Ramos (cell line): ENCODE measurements around the gene SACS.

Experiments used
- in situ Hi-C: fragments of 300-500 bp; cut with MboI; formaldehyde crosslinking; loops from one replicate; pipeline ENCODE4 v1.14.3; 2022; ENCODE audit warnings: low sequenced_read_pairs; ENCODE audit not compliant: unreplicated experiment

The SACS gene

DNA sequence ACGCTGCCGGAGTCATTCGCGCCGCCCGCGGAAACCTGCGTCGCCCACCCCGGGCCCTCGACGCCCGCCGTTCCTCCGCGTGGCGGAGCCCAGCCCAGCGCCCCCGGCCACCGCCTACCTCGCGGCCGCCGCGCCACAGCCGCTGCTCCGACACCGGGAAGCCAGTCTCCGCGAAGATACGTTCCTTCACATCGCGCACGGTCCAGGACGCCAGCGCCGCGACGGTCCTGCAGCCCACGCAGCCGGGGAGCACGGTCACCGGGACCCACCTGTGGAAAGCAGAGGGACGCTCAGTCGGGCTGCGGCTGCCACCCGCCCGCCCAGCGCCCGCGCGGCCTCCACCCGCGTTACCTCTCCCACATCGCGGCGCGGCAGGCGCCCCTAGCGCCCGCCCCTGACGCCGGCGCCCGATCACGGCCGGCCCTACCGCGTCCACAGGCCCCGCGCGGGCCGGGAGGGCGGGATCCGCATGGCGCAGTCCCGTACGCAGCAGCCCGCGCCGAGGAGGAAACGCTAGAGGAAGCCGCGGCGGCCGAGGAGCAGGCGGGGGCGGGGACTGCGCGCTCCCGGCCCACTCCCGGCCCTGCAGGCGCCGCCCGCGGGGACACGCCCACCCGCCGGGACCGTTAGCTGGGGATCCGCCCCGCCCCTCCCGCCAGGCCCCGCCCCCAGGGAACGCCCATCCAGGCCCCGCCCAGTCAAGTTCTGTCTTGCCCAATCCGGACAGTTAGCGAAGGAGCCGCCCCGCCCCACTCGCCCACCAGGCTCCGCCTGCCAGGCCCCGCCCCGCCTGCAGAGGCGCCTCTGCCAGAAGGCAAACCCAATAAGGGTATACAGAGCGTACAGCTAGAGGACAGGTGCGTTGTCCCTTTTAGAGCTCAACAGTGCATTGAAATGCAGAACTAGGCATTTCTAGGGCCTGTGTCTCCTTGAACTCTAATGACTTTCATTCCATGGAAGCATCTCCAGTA lies 58.2 kb downstream of the SACS start:
- in situ Hi-C loops, result no loop called here

DNA sequence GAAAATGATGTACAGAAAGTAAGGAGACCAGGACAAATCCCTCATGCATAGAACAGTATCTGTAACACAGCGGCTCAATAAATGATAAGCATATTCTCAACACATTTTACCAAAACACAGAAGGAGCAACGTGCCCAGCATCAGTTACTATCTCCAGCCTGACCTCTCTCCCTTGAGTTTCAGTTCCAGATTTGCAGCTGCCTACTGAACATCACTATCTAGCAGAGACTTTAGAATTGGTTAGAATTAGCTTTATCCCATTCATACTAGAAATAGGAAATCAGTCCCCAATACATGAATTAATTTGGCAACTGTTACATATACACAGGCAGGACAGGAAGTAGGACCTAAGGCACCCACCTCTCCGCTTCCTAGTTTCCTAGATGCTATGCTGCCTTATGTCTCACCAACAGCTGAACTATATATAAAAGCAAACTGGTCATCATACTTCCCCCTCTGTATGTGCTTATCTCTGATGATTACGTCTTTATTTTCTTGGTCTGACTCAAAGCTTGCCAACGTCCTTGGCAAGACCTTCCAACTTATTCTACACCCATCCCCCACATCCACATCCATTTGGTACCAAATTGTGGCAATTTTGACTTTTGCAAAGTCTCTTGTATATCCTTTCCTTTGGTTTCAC lies 61.1 kb downstream of the SACS start:
- in situ Hi-C loops, result no loop called here

DNA sequence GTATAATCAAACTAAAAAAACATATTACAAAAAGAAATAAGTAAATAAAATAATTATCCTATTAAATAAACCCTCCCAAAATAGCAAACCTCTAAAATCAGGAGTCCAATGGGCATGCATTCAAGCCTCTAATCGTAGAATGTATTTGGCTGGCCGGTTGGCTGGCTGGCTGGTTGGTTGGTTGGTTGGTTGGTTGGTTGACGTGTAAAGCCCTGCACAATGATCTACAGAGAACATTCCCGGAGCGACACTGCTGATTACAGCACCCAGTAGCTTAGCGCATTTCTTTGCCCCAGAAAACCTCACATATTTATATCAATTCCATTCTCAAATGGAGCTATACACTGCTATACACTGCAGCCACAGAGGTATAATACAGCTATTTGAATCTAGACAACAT lies 65.6 kb downstream of the SACS start:
- in situ Hi-C loops, result no loop called here

DNA sequence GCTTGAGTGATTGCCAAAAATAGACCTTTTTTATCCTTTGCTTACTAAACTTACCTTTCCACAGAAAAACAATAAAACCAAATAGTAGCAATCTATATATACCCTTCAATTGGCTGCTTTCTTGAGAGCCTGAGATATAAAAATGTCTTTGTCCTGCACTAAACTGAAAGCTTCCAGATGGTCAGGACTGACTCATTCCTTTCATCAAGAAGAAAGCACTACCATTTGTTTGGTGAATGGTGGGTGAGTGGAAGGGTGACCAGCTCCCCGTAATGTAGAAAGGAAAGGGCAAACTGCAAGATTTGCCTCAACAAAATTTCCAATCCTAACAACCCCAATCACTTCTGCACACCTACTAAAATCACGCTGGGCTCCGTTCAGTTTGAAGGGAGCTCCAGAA lies 67.8 kb downstream of the SACS start:
- in situ Hi-C loops, result no loop called here

DNA sequence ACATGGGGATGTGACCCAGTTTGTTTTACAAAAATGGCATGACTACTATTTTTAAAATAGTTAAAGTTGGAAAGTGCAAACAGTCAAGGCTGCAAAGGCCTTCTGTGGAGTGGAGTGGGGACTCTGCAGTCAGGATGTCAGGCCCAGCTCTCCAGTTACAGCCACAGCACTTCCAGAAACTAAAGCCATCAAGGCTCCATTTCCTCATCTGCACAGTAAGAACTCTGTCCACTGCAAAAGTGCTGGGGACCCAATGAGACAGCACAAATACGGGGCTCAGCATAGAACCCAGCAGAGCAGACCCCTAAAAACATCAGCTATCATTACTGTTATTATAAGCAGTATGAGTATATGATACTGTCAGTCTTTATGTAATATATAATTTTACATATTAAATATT lies 73.6 kb downstream of the SACS start:
- in situ Hi-C loops, result no loop called here

DNA sequence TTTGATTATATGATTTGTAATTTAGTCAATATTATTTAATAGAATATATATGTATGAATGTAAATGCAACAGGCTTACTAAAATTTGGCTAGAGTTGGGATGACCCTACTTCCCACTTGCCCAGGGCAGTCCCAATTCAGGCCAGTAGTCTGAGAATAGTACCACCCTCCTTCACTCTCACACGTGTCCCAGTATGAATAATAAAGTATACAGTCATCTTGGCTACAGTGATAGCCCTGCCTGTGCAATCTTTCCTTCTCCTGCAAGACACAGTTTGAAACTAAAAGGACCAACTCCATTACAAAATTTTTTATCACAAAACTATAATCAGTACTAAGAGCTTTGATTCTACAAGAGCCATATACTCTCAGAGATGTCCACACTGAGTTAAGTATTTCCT lies 76.2 kb downstream of the SACS start:
- in situ Hi-C loops, result no loop called here

DNA sequence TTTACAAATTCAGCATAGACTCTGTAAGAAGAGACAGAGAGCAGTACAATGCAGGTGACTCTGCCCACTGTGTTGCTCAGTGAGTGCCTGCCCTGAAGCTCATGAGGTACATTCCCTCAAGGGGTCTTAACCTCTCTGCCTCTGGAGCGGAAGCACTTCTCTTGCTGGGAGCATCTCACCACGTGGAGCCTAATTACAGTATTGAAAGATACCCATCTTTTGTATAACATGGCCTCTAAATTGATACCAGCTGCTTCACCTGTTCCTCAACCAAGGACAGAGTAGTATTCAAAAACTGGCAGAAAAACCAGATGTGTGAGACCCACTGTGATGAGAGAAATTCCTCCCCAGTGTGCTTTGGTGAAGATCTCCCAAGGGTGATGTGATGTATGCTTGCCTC lies 77.1 kb downstream of the SACS start:
- in situ Hi-C loops, result no loop called here

DNA sequence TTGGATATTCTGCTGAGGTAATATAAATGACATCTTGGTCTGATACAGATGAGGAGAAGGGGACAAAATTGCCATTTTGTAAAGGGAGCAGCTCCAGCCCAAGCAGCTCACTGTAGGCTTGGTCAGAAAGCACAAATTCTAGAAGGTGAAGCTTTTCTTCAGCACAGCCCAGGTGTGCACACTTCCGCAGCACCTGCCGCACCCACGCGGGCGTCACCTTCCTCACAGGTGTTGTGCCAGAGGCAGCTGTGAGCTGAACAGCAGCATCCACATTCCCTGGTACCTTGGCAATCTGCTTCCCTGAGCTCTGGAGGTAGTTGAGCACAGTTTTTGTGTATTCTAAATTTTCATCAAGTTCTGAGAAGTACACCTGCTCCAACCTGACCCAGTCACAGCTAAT lies 79.0 kb downstream of the SACS start:
- in situ Hi-C loops, result no loop called here

DNA sequence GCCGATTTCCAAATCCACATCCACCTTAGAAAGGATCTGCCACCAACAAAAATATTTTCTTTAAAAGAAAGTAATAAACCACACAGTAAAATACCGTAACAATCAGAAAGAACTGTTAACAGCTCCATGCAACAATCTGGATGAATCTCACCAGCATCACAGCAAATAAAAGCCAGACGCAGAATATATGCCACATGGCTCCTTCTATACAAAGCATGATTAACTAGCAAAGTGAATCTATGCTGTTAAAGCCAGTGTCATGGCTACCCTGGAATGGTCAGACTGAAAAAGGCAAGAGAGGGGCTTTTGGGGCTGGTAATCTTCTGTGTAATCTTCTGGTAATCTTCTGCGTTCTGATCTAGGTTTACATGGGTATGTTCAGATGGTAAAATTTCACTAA lies 81.3 kb downstream of the SACS start:
- in situ Hi-C loops, result no loop called here

DNA sequence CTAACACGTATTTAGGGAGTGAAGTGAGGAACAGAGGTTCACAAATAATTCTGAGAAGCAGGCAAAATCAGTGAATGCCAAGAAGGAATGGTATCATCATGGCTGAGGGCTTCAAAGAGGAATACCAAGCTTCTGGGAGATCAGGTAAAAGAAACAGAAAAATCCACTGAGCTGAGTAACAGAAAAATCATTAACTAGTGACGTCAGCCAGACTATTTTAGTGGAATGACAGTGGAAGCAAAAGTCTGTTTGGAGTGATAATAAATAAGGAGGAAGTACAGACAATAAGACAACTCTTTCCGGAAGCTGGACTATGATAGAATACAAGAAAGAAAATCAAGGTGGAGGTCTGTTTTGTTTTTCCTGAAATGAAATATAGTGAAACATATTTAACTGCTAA lies 83.5 kb downstream of the SACS start:
- in situ Hi-C loops, result no loop called here

DNA sequence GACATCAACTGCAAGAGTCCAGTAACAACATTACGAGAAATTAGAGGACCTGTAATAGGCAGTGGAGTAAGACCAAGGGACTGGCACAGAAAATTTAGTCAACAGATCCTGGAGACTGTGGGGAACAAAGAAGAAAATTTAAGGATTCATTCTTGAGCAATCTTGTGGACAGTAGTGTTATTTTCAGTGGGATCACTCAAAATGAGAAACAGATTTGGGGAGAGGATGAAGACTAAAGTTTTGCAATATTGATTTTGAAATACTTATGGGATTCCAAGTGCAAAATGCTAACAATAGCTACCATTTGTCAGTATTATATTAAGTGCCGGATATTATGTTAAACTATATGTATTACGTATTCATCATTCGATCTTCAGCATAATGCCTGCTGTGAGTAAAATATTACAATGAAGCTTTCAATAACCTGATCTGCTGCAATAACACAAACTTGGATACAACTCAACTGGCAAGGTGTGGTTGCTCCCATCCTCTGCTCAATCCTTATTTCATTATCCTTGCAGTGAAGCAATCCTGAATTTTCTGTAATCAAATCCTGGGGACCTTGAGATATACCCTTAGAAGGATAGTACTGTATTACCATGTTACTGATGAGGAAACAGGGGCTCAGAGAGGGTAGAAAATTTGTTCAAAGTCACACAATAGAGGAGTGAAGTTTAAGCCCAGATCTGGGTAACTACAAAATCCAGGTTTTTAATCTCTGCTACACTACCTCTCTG lies 84.2 kb downstream of the SACS start:
- in situ Hi-C loops, result no loop called here

DNA sequence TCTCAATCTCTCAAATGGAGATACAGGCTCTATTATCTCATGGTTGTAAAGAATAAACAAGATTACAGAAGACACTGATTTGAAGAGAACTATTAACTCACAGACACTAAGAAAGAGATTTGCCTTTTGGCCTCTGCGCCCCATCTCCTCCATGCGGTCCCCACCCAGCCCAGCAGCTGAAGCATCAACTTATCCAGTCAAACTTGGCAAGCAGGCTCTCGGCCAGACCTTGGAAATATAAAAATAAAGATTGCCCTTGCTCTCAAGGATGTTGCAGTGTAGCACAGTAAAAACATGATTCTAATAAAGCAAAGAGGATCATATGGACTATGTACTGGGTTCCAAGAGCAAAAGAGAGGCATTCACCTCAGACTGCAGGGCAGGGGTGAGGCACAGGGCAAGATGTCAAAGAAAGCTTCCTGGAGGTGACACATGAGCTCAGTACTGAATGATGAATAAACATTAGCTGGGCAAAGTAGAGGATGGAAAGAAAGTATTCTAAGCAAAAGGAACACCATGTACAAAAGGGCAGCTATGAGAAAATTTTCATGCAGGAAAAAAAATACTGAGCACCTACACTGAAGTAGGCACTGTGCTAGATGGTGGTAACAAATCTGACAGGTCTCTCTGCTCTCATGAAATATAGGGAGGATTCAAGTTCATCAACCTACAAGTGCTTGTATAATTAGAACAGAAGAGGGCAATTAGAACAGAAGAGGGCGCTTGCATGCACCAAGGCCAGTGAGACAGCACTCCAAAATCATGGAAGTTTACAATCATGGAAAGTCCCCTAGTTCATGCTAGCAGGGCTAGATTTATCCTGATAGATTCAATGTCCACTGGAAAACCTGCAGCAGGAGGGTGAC lies 85.0 kb downstream of the SACS start:
- in situ Hi-C loops, result no loop called here

DNA sequence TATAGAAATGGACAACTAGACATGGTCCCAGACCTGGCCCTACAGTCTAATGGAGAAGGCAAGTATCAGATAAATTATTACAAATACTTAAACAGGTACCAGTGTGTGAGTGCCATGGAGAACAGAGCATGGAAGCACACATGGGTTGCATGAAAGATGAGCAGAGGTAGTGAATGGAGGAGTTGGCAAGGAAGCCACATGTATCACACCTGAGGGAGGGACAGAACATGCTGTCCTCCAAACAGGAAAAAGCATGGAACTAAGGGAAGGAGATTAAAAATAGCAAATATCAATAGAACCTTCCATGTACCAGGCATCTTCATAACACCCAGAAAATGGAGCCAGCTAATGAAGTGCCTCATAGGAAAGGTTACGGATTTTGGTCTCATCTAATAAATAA lies 85.9 kb downstream of the SACS start:
- in situ Hi-C loops, result no loop called here

DNA sequence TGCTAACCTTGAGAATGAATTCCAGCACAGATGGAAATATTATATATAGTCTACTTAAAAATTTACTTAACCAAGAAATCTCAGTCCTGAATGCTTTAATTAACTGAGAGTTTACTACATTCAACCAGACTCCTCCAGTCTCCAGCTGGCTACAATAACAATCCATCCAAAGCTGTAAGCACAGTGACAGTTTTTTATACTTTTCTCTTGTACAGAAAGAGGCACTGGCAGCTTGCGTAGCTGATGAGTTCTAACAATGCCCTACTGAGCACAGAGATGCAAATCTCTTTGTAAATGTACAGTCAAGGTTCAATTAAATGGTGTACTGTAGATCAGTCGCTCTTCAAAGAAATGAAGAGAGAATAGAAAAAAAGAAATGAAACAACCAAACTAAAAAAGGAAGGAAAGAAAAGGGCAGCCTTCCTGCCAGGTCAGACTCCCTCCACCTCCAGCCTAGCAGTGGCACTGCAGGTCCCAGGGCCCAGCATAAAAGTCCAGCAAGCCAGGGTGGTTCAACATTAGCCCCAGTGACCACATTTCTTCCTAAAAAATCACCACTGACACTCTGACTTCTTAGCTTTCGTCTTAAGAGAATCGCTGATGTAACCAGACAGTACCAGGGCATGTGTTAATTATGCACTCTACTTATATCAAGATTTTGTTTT lies 88.4 kb downstream of the SACS start:
- in situ Hi-C loops, result no loop called here

DNA sequence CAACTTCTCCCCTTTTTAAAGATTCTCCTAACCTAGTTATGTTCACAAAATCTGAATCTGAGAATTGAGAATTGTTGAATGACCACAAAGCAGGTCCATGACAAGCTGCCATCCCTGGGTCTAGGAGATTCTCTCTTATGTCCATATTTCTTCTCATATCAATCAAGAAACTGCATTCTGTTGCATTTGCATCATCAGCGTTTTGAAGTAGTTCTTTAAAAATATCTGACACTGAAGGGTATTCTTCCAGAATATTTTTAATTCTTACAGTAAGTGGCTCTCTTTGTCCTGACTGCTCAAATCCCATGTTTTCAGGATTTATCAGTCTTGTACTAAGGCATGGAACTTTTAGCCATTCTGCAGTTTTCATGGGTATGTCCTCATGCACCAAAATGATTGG lies 94.3 kb downstream of the SACS start:
- in situ Hi-C loops, result no loop called here

DNA sequence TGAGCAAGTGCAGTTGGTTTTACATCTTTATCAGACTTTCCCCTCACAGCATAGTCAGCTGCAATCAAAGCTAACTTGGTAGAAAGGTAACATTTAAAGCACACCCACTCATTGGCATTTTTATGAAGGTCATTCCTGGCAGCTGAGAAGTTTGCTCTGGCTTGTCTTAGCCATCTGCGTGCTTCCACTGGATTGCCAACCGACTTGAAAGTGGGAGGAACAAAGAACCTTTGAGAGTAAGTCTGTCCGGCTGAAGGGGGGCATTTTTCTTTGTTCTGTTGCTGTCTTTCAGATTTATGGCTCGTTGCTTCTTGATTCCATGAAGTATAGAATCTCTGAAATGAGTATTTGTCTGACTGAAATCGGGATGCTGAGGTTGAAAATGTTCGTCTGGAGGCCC lies 103.1 kb downstream of the SACS start:
- in situ Hi-C loops, result no loop called here

DNA sequence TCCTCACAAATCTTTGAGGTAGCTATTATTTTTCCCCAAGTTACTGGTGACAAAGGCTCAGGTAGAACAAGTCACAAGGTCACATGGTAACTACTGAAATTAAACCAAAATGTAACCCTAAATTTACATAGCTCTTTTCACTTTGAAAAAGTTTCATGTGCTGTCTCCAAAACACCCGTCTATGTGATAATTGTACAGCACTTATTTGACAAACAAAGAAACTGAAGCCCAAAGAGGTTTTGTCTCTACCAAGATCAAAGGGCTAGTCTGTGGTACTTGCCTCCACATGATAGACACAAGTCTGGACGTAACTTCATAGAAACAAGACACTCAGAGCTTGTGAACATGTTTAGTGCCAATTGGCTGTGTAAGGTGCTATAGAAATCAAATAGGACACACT lies 108.3 kb downstream of the SACS start:
- in situ Hi-C loops, result no loop called here

DNA sequence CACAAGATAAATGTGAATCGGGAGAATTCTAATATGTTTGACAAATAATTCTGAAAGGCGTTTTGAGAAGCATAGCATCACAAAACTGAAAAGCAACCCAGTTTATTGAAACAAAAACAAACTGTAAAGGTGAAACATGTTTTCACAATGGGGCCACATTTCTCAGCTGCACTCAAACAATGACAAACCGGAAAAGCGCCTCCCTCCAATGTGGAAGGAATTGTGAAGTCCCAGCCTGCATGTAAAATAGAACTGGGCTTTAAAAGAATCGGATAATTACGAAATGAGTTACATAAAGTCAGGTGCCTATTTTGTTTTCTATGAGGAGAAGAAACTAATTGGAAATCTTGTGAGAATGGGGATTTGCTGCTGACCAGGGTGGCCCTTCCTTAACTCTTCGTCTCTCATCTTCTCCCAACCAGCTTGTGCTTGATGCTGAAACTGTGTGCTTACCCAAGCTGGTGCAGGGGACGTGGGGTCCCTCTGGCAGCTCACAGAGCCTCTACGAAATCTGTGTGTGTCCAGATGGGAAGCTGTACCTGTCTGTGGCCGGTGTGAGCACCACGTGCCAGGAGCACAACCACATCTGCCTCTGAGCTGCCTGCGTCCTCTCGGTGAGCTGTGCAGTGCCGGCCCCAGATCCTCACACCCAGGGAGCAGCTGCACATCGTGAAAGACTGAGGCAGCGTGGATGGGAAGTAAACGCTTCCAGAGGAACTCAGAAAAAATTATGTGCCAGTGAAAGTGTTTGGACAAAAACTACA lies 109.4 kb downstream of the SACS start:
- in situ Hi-C loops, result no loop called here
